HL-60 (cell line): Measurements from ENCODE around the gene TRIM67.

Source experiments
- DNase-seq, 2 experiments: peaks; one replicate each; pipeline ENCODE4 v3.0.0-alpha.2; 2010 to 2020; ENCODE audit warnings: low read depth in 1 of 2, low spot score in 1 of 2
- H3K27ac ChIP-seq: fragments of 250-450 bp; sonication (Bioruptor Pico); replicated peaks from 2 replicates; pipeline ENCODE4 v1.5.1; 2020; ENCODE audit warnings: mild to moderate bottlenecking, moderate library complexity
- H3K27me3 ChIP-seq: fragments of 250-450 bp; sonication (Bioruptor Pico); 2 replicates; pipeline ENCODE4 v1.5.1; 2021; ENCODE audit warnings: mild to moderate bottlenecking, moderate library complexity; ENCODE audit not compliant: insufficient read depth, poor library complexity, severe bottlenecking
- H3K4me3 ChIP-seq: replicated peaks from 2 replicates; pipeline ENCODE4 v1.5.1; 2011; ENCODE audit warnings: mild to moderate bottlenecking, control low read depth, low read length; ENCODE audit not compliant: insufficient read depth
- GABPA ChIP-seq: IDR thresholded peaks from 2 replicates; pipeline ENCODE4 v1.6.1; 2012; ENCODE audit warnings: low read depth
- POLR2AphosphoS5 ChIP-seq: IDR thresholded peaks from 2 replicates; pipeline ENCODE4 v1.6.1; 2012; ENCODE audit warnings: low read depth
- SPI1 ChIP-seq: IDR thresholded peaks from 2 replicates; pipeline ENCODE4 v1.6.1; 2012; ENCODE audit warnings: low read depth, mild to moderate bottlenecking, borderline replicate concordance
- long read RNA-seq: library from polyadenylated mRNA; unstranded; transcript quantifications from one replicate; pipeline ENCODE4 v2.0.0, GENCODE V29; 2020
- TF ChIP-seq, protein P1 (sequence below): IDR thresholded peaks from one replicate; pipeline ENCODE4 v1.5.1; 2011; ENCODE audit warnings: low read length, control low read depth, inconsistent platforms; ENCODE audit not compliant: insufficient read depth
- TF ChIP-seq, protein P2 (sequence below): IDR thresholded peaks from 2 replicates; pipeline ENCODE4 v1.6.1; 2012; ENCODE audit warnings: low read depth; ENCODE audit not compliant: insufficient replicate concordance

TRIM67 gene
- long read RNA-seq = 0 reads

DNA sequence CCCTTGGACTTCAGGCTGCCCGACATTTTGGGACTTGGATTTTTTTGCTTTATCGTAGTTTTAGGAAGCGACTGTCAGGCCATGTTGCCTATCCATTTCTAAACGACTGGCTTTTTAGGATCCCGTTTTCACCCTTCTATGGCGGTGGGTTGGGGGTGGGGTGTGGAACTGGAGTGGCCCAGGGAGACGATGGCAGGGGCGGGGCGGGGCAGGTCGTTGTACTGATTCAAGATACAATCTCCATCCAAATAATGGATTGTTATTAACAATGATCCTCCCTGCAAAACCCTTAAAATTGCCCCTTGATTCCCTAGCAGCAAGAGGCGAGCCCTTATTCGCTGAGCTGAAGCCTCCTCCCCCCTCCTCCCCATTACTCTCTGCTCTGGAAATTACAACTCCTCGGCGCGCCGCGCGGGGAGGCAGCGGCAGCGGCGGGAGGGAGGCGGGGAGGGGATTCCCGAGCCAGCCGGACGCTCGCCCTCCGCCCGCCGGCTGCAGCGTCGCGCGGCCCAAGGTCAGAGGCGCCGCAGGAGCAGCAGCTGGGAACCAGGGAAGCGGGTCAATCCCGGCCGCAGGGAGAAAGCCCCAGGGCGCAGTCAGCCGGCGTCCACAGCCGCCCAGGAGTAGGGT lies at the start of gene TRIM67:
Gene TRIM67, plus strand, starts transcription at position 392 of the 630 bp plus-strand sequence. CDS start 912 bp downstream, outside the sequence.
- H3K4me3 ChIP-seq = no peak within 1 kb of the TSS
- TF ChIP-seq, protein P1, sequence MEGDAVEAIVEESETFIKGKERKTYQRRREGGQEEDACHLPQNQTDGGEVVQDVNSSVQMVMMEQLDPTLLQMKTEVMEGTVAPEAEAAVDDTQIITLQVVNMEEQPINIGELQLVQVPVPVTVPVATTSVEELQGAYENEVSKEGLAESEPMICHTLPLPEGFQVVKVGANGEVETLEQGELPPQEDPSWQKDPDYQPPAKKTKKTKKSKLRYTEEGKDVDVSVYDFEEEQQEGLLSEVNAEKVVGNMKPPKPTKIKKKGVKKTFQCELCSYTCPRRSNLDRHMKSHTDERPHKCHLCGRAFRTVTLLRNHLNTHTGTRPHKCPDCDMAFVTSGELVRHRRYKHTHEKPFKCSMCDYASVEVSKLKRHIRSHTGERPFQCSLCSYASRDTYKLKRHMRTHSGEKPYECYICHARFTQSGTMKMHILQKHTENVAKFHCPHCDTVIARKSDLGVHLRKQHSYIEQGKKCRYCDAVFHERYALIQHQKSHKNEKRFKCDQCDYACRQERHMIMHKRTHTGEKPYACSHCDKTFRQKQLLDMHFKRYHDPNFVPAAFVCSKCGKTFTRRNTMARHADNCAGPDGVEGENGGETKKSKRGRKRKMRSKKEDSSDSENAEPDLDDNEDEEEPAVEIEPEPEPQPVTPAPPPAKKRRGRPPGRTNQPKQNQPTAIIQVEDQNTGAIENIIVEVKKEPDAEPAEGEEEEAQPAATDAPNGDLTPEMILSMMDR = no peak
- TF ChIP-seq GABPA (no peak), POLR2AphosphoS5 (no peak), SPI1 (no peak)
- TF ChIP-seq, protein P2, sequence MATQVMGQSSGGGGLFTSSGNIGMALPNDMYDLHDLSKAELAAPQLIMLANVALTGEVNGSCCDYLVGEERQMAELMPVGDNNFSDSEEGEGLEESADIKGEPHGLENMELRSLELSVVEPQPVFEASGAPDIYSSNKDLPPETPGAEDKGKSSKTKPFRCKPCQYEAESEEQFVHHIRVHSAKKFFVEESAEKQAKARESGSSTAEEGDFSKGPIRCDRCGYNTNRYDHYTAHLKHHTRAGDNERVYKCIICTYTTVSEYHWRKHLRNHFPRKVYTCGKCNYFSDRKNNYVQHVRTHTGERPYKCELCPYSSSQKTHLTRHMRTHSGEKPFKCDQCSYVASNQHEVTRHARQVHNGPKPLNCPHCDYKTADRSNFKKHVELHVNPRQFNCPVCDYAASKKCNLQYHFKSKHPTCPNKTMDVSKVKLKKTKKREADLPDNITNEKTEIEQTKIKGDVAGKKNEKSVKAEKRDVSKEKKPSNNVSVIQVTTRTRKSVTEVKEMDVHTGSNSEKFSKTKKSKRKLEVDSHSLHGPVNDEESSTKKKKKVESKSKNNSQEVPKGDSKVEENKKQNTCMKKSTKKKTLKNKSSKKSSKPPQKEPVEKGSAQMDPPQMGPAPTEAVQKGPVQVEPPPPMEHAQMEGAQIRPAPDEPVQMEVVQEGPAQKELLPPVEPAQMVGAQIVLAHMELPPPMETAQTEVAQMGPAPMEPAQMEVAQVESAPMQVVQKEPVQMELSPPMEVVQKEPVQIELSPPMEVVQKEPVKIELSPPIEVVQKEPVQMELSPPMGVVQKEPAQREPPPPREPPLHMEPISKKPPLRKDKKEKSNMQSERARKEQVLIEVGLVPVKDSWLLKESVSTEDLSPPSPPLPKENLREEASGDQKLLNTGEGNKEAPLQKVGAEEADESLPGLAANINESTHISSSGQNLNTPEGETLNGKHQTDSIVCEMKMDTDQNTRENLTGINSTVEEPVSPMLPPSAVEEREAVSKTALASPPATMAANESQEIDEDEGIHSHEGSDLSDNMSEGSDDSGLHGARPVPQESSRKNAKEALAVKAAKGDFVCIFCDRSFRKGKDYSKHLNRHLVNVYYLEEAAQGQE = no peak
- peaks cover 55% of the 10 kb centered on the region for H3K27me3 ChIP-seq
- DNase-seq = no peak
- H3K27ac ChIP-seq = no peak within 1 kb of the TSS

DNA sequence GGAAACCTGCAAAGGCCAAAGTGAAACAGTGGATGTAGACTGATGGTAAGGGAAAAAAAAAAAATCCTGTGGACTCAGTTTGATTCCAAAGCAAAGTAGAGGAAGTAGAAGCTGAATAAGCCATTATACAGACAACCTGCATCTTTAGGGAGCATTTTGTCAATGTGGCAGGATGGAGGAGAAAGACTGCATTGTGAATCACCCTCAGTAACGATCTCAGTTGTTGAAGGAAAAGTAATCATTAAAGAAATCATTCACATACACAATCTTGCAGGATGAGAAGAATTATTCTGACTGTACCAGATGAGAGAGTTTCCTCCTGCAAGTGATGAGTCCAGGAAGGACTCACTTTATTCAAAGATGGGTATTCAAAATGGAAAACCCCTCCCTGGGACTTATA lies 45.1 kb upstream of the TRIM67 start:
- no peaks in the 10 kb centered on the region for H3K27me3 ChIP-seq
- TF ChIP-seq, protein P2 = no peak
- no peak for TF ChIP-seq SPI1
- no peak for TF ChIP-seq GABPA
- no peak for TF ChIP-seq POLR2AphosphoS5
- TF ChIP-seq, protein P1 = no peak
- no peak for DNase-seq
- no peak overlapping the region for H3K4me3 ChIP-seq
- H3K27ac ChIP-seq = no peak overlapping the region

DNA sequence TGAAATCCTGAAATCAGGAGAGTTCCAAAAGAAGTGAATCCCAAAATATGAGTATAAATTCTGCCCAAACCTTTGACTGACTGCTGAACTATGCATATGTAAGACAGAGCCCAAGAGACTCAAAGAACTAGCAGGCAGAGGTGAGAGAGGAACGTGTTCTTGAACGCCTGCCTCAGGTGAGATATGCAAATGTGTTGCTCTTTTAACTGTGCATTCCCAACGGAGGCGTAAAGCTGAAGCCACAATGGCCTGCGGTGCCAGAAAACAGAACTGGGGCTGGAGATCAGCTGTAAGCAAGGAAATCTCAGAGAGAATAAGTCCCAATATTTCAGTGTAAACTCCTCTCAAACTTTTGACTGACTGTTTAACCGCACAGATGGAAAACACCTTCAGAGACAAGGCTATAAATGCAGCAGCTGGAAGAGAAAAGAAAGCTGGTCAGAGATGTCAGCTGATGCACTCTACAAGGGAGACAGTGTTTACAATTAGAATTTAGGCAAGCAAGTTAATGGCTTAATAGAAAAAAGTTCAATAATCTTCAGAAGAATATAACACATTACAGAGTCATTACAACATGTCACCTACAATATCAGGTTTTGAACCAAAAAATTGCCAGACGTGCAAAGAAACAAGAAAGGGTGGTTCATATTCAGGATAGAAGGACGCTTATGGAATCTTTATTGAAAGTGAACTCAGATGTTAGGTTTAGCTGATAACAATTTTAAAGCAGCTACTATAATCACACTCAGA lies 43.0 kb upstream of the TRIM67 start:
- TF ChIP-seq SPI1 = no peak
- TF ChIP-seq, protein P2 = no peak
- no peak for TF ChIP-seq POLR2AphosphoS5
- TF ChIP-seq GABPA = no peak
- TF ChIP-seq, protein P1 = no peak
- DNase-seq = no peak
- H3K4me3 ChIP-seq = no peak overlapping the region
- no peak overlapping the region for H3K27ac ChIP-seq
- no peaks in the 10 kb centered on the region for H3K27me3 ChIP-seq
